Measurements from ENCODE around the gene CLDN19.

DNA sequence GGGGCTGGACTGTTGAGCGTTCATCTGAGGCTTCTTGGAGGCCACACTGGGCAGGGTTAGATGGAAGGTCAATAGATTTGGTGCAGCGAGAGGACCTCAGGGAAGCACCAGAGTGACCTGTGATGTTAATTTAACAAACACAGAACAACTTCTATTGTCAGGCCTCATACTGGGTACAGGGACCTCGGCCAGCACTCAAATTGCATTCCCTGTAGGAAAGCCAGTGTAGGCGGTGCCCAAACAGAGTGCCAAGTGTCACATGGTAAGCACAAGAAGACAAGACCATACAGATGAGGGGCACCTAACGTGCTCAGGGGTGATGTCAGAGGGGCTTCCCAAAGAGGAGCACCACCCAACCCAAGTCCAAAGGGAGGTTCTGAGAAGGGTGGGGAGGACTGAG is 46.1 kb upstream of the CLDN19 start:
- TF ChIP-seq, protein P1, sequence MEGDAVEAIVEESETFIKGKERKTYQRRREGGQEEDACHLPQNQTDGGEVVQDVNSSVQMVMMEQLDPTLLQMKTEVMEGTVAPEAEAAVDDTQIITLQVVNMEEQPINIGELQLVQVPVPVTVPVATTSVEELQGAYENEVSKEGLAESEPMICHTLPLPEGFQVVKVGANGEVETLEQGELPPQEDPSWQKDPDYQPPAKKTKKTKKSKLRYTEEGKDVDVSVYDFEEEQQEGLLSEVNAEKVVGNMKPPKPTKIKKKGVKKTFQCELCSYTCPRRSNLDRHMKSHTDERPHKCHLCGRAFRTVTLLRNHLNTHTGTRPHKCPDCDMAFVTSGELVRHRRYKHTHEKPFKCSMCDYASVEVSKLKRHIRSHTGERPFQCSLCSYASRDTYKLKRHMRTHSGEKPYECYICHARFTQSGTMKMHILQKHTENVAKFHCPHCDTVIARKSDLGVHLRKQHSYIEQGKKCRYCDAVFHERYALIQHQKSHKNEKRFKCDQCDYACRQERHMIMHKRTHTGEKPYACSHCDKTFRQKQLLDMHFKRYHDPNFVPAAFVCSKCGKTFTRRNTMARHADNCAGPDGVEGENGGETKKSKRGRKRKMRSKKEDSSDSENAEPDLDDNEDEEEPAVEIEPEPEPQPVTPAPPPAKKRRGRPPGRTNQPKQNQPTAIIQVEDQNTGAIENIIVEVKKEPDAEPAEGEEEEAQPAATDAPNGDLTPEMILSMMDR (IDR thresholded peaks at IDR 0.05; ENCODE audit: low read depth, low read length) = no peak
- no peak for TF ChIP-seq EZH2phosphoT487 (IDR thresholded peaks at IDR 0.05; ENCODE audit: low read depth)

Data from OCI-LY3 (cell line).